HK-2 (cell line): ENCODE data around the gene MAGI1.
"Not testable (repeated sequence)": the region's sequence is repeated elsewhere in the genome, so short reads cannot be mapped to it uniquely, and the experiment has no call there.

Source experiments
- DNase-seq: peaks from one replicate; pipeline ENCODE4 v3.0.0-alpha.2; 2018; ENCODE audit not compliant: unreplicated experiment

MAGI1 gene

GRCh38 chr3:66039590-66039887 is 821 bp upstream of the MAGI1 start:
- peak; percentile 52 for DNase-seq

- DNase-seq, result no peak
Measured at GRCh38 chr3:66038384-66038725, 363 bp downstream of the MAGI1 start.

GRCh38 chr3:66037986-66038369 is 740 bp downstream of the MAGI1 start:
- no peak for DNase-seq

GRCh38 chr3:66037330-66037985 is 1.3 kb downstream of the MAGI1 start:
- DNase-seq, result peak; percentile 49

- no peak for DNase-seq
Measured at GRCh38 chr3:66036586-66037148, 2.1 kb downstream of the MAGI1 start.

- no peak for DNase-seq
Measured at GRCh38 chr3:66035763-66036477, 2.8 kb downstream of the MAGI1 start.

- no peak for DNase-seq
Measured at GRCh38 chr3:66033241-66034138, 5.2 kb downstream of the MAGI1 start.

GRCh38 chr3:66031102-66031698 is 7.5 kb downstream of the MAGI1 start:
- DNase-seq, result no peak

- no peak for DNase-seq
Measured at GRCh38 chr3:66029443-66029842, 9.3 kb downstream of the MAGI1 start.

- DNase-seq, result no peak
Measured at GRCh38 chr3:66029014-66029413, 9.7 kb downstream of the MAGI1 start.

GRCh38 chr3:66028457-66028856 is 10.3 kb downstream of the MAGI1 start:
- DNase-seq, result no peak

- not testable (repeated sequence) for DNase-seq
Measured at GRCh38 chr3:66027099-66027498, 11.6 kb downstream of the MAGI1 start.

- no peak for DNase-seq
Measured at GRCh38 chr3:66023738-66024385, 14.9 kb downstream of the MAGI1 start.

- DNase-seq, result no peak
Measured at GRCh38 chr3:66023229-66023628, 15.5 kb downstream of the MAGI1 start.

GRCh38 chr3:66021731-66022131 is 17.0 kb downstream of the MAGI1 start:
- DNase-seq, result no peak

GRCh38 chr3:66019896-66020295 is 18.8 kb downstream of the MAGI1 start:
- DNase-seq, result no peak

- DNase-seq, result no peak
Measured at GRCh38 chr3:66018057-66019033, 20.4 kb downstream of the MAGI1 start.

- no peak for DNase-seq
Measured at GRCh38 chr3:66017591-66017990, 21.1 kb downstream of the MAGI1 start.

- DNase-seq, result no peak
Measured at GRCh38 chr3:66017084-66017483, 21.6 kb downstream of the MAGI1 start.

- DNase-seq, result no peak
Measured at GRCh38 chr3:66015841-66016240, 22.9 kb downstream of the MAGI1 start.
